CD4-positive, alpha-beta memory T cell (primary cell): Measurements from ENCODE around the gene NOS1. TPM values are rescaled to one million over a fixed set of nuclear protein-coding genes. Genes with fewer than 3 reads are reported as not detected.

Experiments
- CTCF ChIA-PET: fragments of 350-600 bp; sonication (Branson Sonifier 250); formaldehyde crosslinking; loops from one replicate; lab custom pipeline; 2021; ENCODE audit warnings: inconsistent platforms; ENCODE audit not compliant: partially characterized antibody; lab: Charles Lee
- POLR2A ChIA-PET: fragments of 350-600 bp; sonication (Branson Sonifier 250); formaldehyde crosslinking; loops from one replicate; lab custom pipeline; 2021; ENCODE audit not compliant: partially characterized antibody; lab: Charles Lee
- DNase-seq, 5 donors: peaks; one replicate each; pipeline versions ENCODE4 v3.0.0 to v3.0.0-alpha.2; 2020 to 2022; ENCODE audit warnings: mixed read lengths in 1 of 5
- H3K27ac ChIP-seq: one replicate; pipeline ENCODE4 v1.7.0; 2013; ENCODE audit warnings: low read depth, low read length
- H3K27me3 ChIP-seq: 2 replicates; pipeline ENCODE4 v1.7.0; 2013; ENCODE audit warnings: mild to moderate bottlenecking, low read length, moderate library complexity; ENCODE audit not compliant: insufficient read depth
- H3K36me3 ChIP-seq: 2 replicates; pipeline ENCODE4 v1.7.0; 2013; ENCODE audit warnings: mild to moderate bottlenecking, low read length, moderate library complexity; ENCODE audit not compliant: insufficient read depth
- H3K4me1 ChIP-seq: 2 replicates; pipeline ENCODE4 v1.7.0; 2013; ENCODE audit warnings: mild to moderate bottlenecking, low read length, moderate library complexity; ENCODE audit not compliant: insufficient read depth
- H3K4me3 ChIP-seq, 2 donors: one replicate each; pipeline ENCODE4 v1.7.0; 2013; ENCODE audit warnings: low read length in 2 of 2, mild to moderate bottlenecking in 1 of 2
- H3K9me3 ChIP-seq, 2 donors: one replicate each; pipeline ENCODE4 v1.7.0; 2013; ENCODE audit warnings: low read length in 2 of 2, control low read depth in 1 of 2; ENCODE audit not compliant: control insufficient read depth in 1 of 2
- H3K27ac Mint-ChIP-seq, 7 donors: one replicate each; pipeline ENCODE4 v1.8.0; 2020 to 2021; ENCODE audit warnings: mixed read lengths in 7 of 7, mild to moderate bottlenecking in 6 of 7, inconsistent platforms in 3 of 7, moderate library complexity in 3 of 7
- H3K27me3 Mint-ChIP-seq, 2 donors: one replicate each; pipeline ENCODE4 v1.8.0; 2020 to 2021; ENCODE audit warnings: mixed read lengths in 2 of 2
- H3K36me3 Mint-ChIP-seq, 2 donors: one replicate each; pipeline ENCODE4 v1.8.0; 2020 to 2021; ENCODE audit warnings: mixed read lengths in 2 of 2, inconsistent platforms in 1 of 2, mild to moderate bottlenecking in 1 of 2
- H3K4me1 Mint-ChIP-seq, 4 donors: one replicate each; pipeline ENCODE4 v1.8.0; 2020 to 2021; ENCODE audit warnings: mixed read lengths in 4 of 4, mild to moderate bottlenecking in 1 of 4
- H3K4me3 Mint-ChIP-seq, 8 donors: one replicate each; pipeline ENCODE4 v1.8.0; 2020 to 2021; ENCODE audit warnings: mixed read lengths in 8 of 8, mild to moderate bottlenecking in 7 of 8, moderate library complexity in 6 of 8, inconsistent platforms in 3 of 8
- H3K9me3 Mint-ChIP-seq, 8 donors: one replicate each; pipeline ENCODE4 v1.8.0; 2020 to 2021; ENCODE audit warnings: mixed read lengths in 8 of 8, mild to moderate bottlenecking in 5 of 8, inconsistent platforms in 3 of 8, moderate library complexity in 1 of 8
- intact Hi-C: fragments of 100-400 bp; cut with micrococcal nuclease; formaldehyde crosslinking; loops from one replicate; pipeline ENCODE4 v1.15.1; 2023
- polyA plus RNA-seq, 2 donors: library from polyadenylated mRNA; unstranded; fragments of 300-500 nt; fragmentation: Illumina TruSeq; gene quantifications; one replicate each; pipeline ENCODE4 v1.2.3, GENCODE V29; 2021
- total RNA-seq, 2 experiments: library from RNA; stranded (reverse); gene quantifications; one replicate each; pipeline ENCODE4 v1.2.3, GENCODE V29; 2021

Gene NOS1
- total and polyA plus RNA-seq, 4 experiments from 2014 or later, result not detected

- no peaks in the 10 kb centered on the region for H3K4me1 Mint-ChIP-seq
- H3K27ac ChIP-seq, result no peak overlapping the region
- no peaks in the 10 kb centered on the region for H3K36me3 ChIP-seq
- intact Hi-C loops, result no loop called here
- POLR2A ChIA-PET, result no interaction called here
- no peak overlapping the region for H3K27ac Mint-ChIP-seq
- DNase-seq, result no peak
- H3K4me3 ChIP-seq, result no peak overlapping the region
- CTCF ChIA-PET, result no interaction called here
- H3K4me1 ChIP-seq, result no peaks in the 10 kb centered on the region
- H3K9me3 ChIP-seq, result no peaks in the 10 kb centered on the region
- H3K9me3 Mint-ChIP-seq, result peaks cover 0 to 8% (median 3%) of the 10 kb centered on the region in 8 donors
- no peak overlapping the region for H3K4me3 Mint-ChIP-seq
- no peaks in the 10 kb centered on the region for H3K36me3 Mint-ChIP-seq
- no peaks in the 10 kb centered on the region for H3K27me3 ChIP-seq
- H3K27me3 Mint-ChIP-seq, result peaks cover 3 to 20% of the 10 kb centered on the region in 2 donors
Observed at GRCh38 chr12:117279606-117280005, 81.8 kb downstream of the NOS1 start.

GRCh38 chr12:117277875-117278274 is 83.6 kb downstream of the NOS1 start:
- DNase-seq, result no peak
- Histone ChIP-seq H3K4me3 (no peak overlapping the region), H3K27ac (no peak overlapping the region), H3K4me1 (no peaks in the 10 kb centered on the region), H3K36me3 (no peaks in the 10 kb centered on the region), H3K27me3 (no peaks in the 10 kb centered on the region), H3K9me3 (no peaks in the 10 kb centered on the region)
- Mint-ChIP-seq H3K36me3 (no peaks in the 10 kb centered on the region), H3K9me3 (peaks cover 0 to 8% (median 3%) of the 10 kb centered on the region in 8 donors), H3K4me3 (no peak overlapping the region), H3K4me1 (no peaks in the 10 kb centered on the region), H3K27me3 (peaks cover 9 to 19% of the 10 kb centered on the region in 2 donors), H3K27ac (no peak overlapping the region)
- POLR2A ChIA-PET, result no interaction called here
- CTCF ChIA-PET, result no interaction called here
- intact Hi-C loops, result no loop called here

- CTCF ChIA-PET, result no interaction called here
- intact Hi-C loops, result no loop called here
- DNase-seq, result no peak
- Mint-ChIP-seq H3K27me3 (peaks cover 9 to 11% of the 10 kb centered on the region in 2 donors), H3K4me3 (no peak overlapping the region), H3K4me1 (no peaks in the 10 kb centered on the region), H3K9me3 (peaks cover 0 to 4% (median 0%) of the 10 kb centered on the region in 8 donors), H3K36me3 (no peaks in the 10 kb centered on the region), H3K27ac (no peak overlapping the region)
- POLR2A ChIA-PET, result no interaction called here
- no peak overlapping the region for H3K27ac ChIP-seq
- no peaks in the 10 kb centered on the region for H3K27me3 ChIP-seq
- H3K4me3 ChIP-seq, result no peak overlapping the region
- no peaks in the 10 kb centered on the region for H3K36me3 ChIP-seq
- no peaks in the 10 kb centered on the region for H3K9me3 ChIP-seq
- H3K4me1 ChIP-seq, result no peaks in the 10 kb centered on the region
Observed at GRCh38 chr12:117273091-117273490, 88.3 kb downstream of the NOS1 start.

GRCh38 chr12:117272690-117273089 is 88.7 kb downstream of the NOS1 start:
- DNase-seq, result no peak
- intact Hi-C loops, result no loop called here

GRCh38 chr12:117262749-117263148 is 98.7 kb downstream of the NOS1 start:
- no peaks in the 10 kb centered on the region for H3K27me3 ChIP-seq
- no peak overlapping the region for H3K4me3 Mint-ChIP-seq
- H3K27me3 Mint-ChIP-seq, result peaks cover 3 to 4% of the 10 kb centered on the region in 2 donors
- H3K4me1 Mint-ChIP-seq, result no peaks in the 10 kb centered on the region
- H3K9me3 Mint-ChIP-seq, result peaks cover 0 to 5% (median 1%) of the 10 kb centered on the region in 8 donors
- ChIA-PET POLR2A (no interaction called here), CTCF (interaction anchor here (1.1 kb wide), 1 partner anchor 10 kb away, joined by 3 read pairs; no protein-coding TSS in a partner anchor)
- intact Hi-C loops, result no loop called here
- H3K4me1 ChIP-seq, result no peaks in the 10 kb centered on the region
- H3K27ac Mint-ChIP-seq, result no peak overlapping the region
- no peak overlapping the region for H3K27ac ChIP-seq
- DNase-seq, result no peak
- H3K36me3 ChIP-seq, result no peaks in the 10 kb centered on the region
- no peaks in the 10 kb centered on the region for H3K36me3 Mint-ChIP-seq
- H3K9me3 ChIP-seq, result no peaks in the 10 kb centered on the region
- H3K4me3 ChIP-seq, result no peak overlapping the region

More at GRCh38 chr12:117272690-117273089, 88.7 kb downstream of the NOS1 start:
- CTCF ChIA-PET, result no interaction called here
- H3K27me3 ChIP-seq, result no peaks in the 10 kb centered on the region
- no peaks in the 10 kb centered on the region for H3K36me3 ChIP-seq
- H3K4me3 ChIP-seq, result no peak overlapping the region
- no peak overlapping the region for H3K27ac ChIP-seq
- no peaks in the 10 kb centered on the region for H3K4me1 Mint-ChIP-seq
- peaks cover 9 to 11% of the 10 kb centered on the region in 2 donors for H3K27me3 Mint-ChIP-seq
- H3K27ac Mint-ChIP-seq, result no peak overlapping the region
- no peaks in the 10 kb centered on the region for H3K36me3 Mint-ChIP-seq
- no peak overlapping the region for H3K4me3 Mint-ChIP-seq
- peaks cover 0 to 4% (median 0%) of the 10 kb centered on the region in 8 donors for H3K9me3 Mint-ChIP-seq
- H3K4me1 ChIP-seq, result no peaks in the 10 kb centered on the region
- H3K9me3 ChIP-seq, result no peaks in the 10 kb centered on the region
- POLR2A ChIA-PET, result no interaction called here

GRCh38 chr12:117261247-117261646 is 100.2 kb downstream of the NOS1 start:
- POLR2A ChIA-PET, result no interaction called here
- CTCF ChIA-PET, result interaction anchor here (1.2 kb wide), 1 partner anchor 25 kb away, joined by 3 read pairs; no protein-coding TSS in a partner anchor
- intact Hi-C loops, result no loop called here
- no peak overlapping the region for H3K4me3 Mint-ChIP-seq
- no peak overlapping the region for H3K27ac Mint-ChIP-seq
- Histone ChIP-seq H3K4me3 (no peak overlapping the region), H3K9me3 (no peaks in the 10 kb centered on the region), H3K4me1 (no peaks in the 10 kb centered on the region), H3K36me3 (no peaks in the 10 kb centered on the region), H3K27ac (no peak overlapping the region), H3K27me3 (no peaks in the 10 kb centered on the region)
- no peak for DNase-seq
- H3K27me3 Mint-ChIP-seq, result peaks cover 3 to 5% of the 10 kb centered on the region in 2 donors
- peaks cover 0 to 5% (median 0%) of the 10 kb centered on the region in 8 donors for H3K9me3 Mint-ChIP-seq
- no peaks in the 10 kb centered on the region for H3K36me3 Mint-ChIP-seq
- no peaks in the 10 kb centered on the region for H3K4me1 Mint-ChIP-seq

DNA sequence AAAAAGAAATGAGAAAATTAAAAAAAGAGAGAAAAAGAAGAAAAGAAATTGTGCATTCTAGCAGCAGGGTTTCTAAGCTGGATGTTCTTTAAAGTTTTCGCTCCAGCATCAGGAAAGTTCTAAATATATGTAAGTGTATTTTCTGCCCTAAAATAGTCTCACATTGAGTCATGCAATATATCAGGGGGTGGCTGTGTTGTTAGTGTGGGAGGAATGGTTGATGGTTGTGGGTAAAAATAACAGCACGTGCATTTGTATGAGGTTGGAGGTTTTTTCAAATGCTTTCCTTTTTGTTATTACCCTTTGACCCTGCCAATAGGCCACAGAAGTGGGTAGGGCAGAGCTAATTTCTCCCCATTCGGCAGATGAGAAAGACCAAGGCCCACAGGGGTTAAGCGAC is 106.0 kb downstream of the NOS1 start:
- H3K4me3 ChIP-seq, result no peak overlapping the region
- CTCF ChIA-PET, result no interaction called here
- H3K9me3 ChIP-seq, result no peaks in the 10 kb centered on the region
- H3K36me3 Mint-ChIP-seq, result no peaks in the 10 kb centered on the region
- intact Hi-C loops, result no loop called here
- no peaks in the 10 kb centered on the region for H3K36me3 ChIP-seq
- H3K27ac ChIP-seq, result no peak overlapping the region
- no peaks in the 10 kb centered on the region for H3K4me1 ChIP-seq
- H3K27me3 Mint-ChIP-seq, result peaks cover 3 to 11% of the 10 kb centered on the region in 2 donors
- peaks cover 0 to 7% (median 2%) of the 10 kb centered on the region in 8 donors for H3K9me3 Mint-ChIP-seq
- H3K27ac Mint-ChIP-seq, result no peak overlapping the region
- DNase-seq, result no peak
- H3K4me1 Mint-ChIP-seq, result no peaks in the 10 kb centered on the region
- H3K27me3 ChIP-seq, result no peaks in the 10 kb centered on the region
- POLR2A ChIA-PET, result no interaction called here
- H3K4me3 Mint-ChIP-seq, result no peak overlapping the region
